Myocyte (in vitro differentiated cells): ENCODE data around the gene C1orf210. TPM values are rescaled to one million over a fixed set of nuclear protein-coding genes. Genes with fewer than 3 reads are reported as not detected.

Experiments
- DNase-seq: peaks from one replicate; pipeline ENCODE4 v3.0.0-alpha.2; 2012; ENCODE audit warnings: low read depth
- polyA plus RNA-seq: library from polyadenylated mRNA; unstranded; fragments of >200 nt; gene quantifications from one replicate; pipeline ENCODE4 v1.2.1, GENCODE V29; 2012; ENCODE audit warnings: missing spikeins
- total RNA-seq: library from RNA; depleted of rRNA; stranded (reverse); fragments of >200 nt; gene quantifications from 2 replicates; pipeline ENCODE4 v1.2.3, GENCODE V29; 2014

C1orf210 gene
- not detected in 2 replicates for total RNA-seq
- not detected for polyA plus RNA-seq

GRCh38 chr1:43285269-43285990 lies at the start of gene C1orf210:
C1orf210 (minus strand) TSS chr1:43285581; CDS start chr1:43283270, 2,311 bp downstream.
- no peak for DNase-seq

GRCh38 chr1:43334453-43335205 lies 49.2 kb upstream of the C1orf210 start:
- DNase-seq: no peak

GRCh38 chr1:43331688-43332087 lies 46.3 kb upstream of the C1orf210 start:
- DNase-seq: no peak

- DNase-seq: peak; percentile 66
These were observed 44.8 kb upstream of the C1orf210 start for GRCh38 chr1:43329995-43330751.

GRCh38 chr1:43327549-43328292 lies 42.3 kb upstream of the C1orf210 start:
- no peak for DNase-seq

GRCh38 chr1:43325381-43325780 lies 40.0 kb upstream of the C1orf210 start:
- no peak for DNase-seq

- DNase-seq: no peak
These were observed 39.4 kb upstream of the C1orf210 start for GRCh38 chr1:43324810-43325209.

GRCh38 chr1:43322506-43322905 lies 37.1 kb upstream of the C1orf210 start:
- no peak for DNase-seq

- no peak for DNase-seq
These were observed 36.0 kb upstream of the C1orf210 start for GRCh38 chr1:43321331-43321891.

GRCh38 chr1:43319766-43320165 lies 34.4 kb upstream of the C1orf210 start:
- DNase-seq: no peak

- DNase-seq: no peak
These were observed 33.9 kb upstream of the C1orf210 start for GRCh38 chr1:43319288-43319687.

GRCh38 chr1:43318831-43319230 lies 33.5 kb upstream of the C1orf210 start:
- no peak for DNase-seq

GRCh38 chr1:43317817-43318471 lies 32.6 kb upstream of the C1orf210 start:
- DNase-seq: no peak

- DNase-seq: no peak
These were observed 31.5 kb upstream of the C1orf210 start for GRCh38 chr1:43316738-43317520.

- no peak for DNase-seq
These were observed 30.8 kb upstream of the C1orf210 start for GRCh38 chr1:43315963-43316737.

GRCh38 chr1:43315481-43315880 lies 30.1 kb upstream of the C1orf210 start:
- DNase-seq: no peak

- DNase-seq: no peak
These were observed 28.9 kb upstream of the C1orf210 start for GRCh38 chr1:43314233-43314632.

- DNase-seq: no peak
These were observed 28.4 kb upstream of the C1orf210 start for GRCh38 chr1:43313771-43314170.
